Cerebellar cortex (tissue), 1 donor: Measurements from ENCODE around the gene SECTM1.

Experiments
- DNase-seq: peaks from one replicate; pipeline ENCODE4 v3.0.0-alpha.2; 2015; ENCODE audit warnings: low spot score

Gene SECTM1

GRCh38 chr17:82315703-82316358 is 17.7 kb downstream of the SECTM1 start:
- DNase-seq: no peak

GRCh38 chr17:82314727-82315605 is 18.6 kb downstream of the SECTM1 start:
- no peak for DNase-seq

- no peak for DNase-seq
Measured at GRCh38 chr17:82314012-82314726, 19.4 kb downstream of the SECTM1 start.

GRCh38 chr17:82313195-82314011 is 20.2 kb downstream of the SECTM1 start:
- DNase-seq: no peak

- DNase-seq: no peak
Measured at GRCh38 chr17:82311971-82312370, 21.6 kb downstream of the SECTM1 start.

- no peak for DNase-seq
Measured at GRCh38 chr17:82310877-82311276, 22.7 kb downstream of the SECTM1 start.

- DNase-seq: no peak
Measured at GRCh38 chr17:82309656-82310570, 23.7 kb downstream of the SECTM1 start.

GRCh38 chr17:82305727-82306300 is 27.8 kb downstream of the SECTM1 start:
- DNase-seq: no peak

GRCh38 chr17:82304826-82305726 is 28.5 kb downstream of the SECTM1 start:
- no peak for DNase-seq

GRCh38 chr17:82303944-82304808 is 29.4 kb downstream of the SECTM1 start:
- no peak for DNase-seq

- no peak for DNase-seq
Measured at GRCh38 chr17:82302991-82303943, 30.3 kb downstream of the SECTM1 start.

- DNase-seq: no peak
Measured at GRCh38 chr17:82302568-82302963, 31.0 kb downstream of the SECTM1 start.

GRCh38 chr17:82301916-82302567 is 31.5 kb downstream of the SECTM1 start:
- DNase-seq: no peak

- DNase-seq: no peak
Measured at GRCh38 chr17:82301300-82301915, 32.2 kb downstream of the SECTM1 start.

- peak; percentile 48 for DNase-seq
Measured at GRCh38 chr17:82300707-82301270, 32.8 kb downstream of the SECTM1 start.

GRCh38 chr17:82300228-82300627 is 33.3 kb downstream of the SECTM1 start:
- DNase-seq: no peak
